AG10803 (cell line): ENCODE results near the gene MRPL58.
"Not testable (repeated sequence)": the region's sequence is repeated elsewhere in the genome, so short reads cannot be mapped to it uniquely, and the experiment has no call there.

Experiments used
- DNase-seq: peaks from one replicate; pipeline ENCODE4 v3.0.0; 2010; ENCODE audit warnings: low read depth
- H3K4me3 ChIP-seq: 2 replicates; pipeline ENCODE4 v1.5.1; 2011; ENCODE audit warnings: mild to moderate bottlenecking, low read length, control low read depth
- CTCF ChIP-seq: conservative IDR thresholded peaks from 2 replicates; pipeline ENCODE4 v1.5.1; 2011; ENCODE audit warnings: mild to moderate bottlenecking, low read length, control low read depth, inconsistent platforms

Gene MRPL58

GRCh38 chr17:75032720-75033280, 20.3 kb downstream of the MRPL58 start:
- peak overlapping the region; percentile 94 for H3K4me3 ChIP-seq
- no peak for DNase-seq
- TF ChIP-seq CTCF = no peak

- TF ChIP-seq CTCF = no peak
- peak; percentile 89 for DNase-seq
- H3K4me3 ChIP-seq = peak overlapping the region; percentile 94
Measured at GRCh38 chr17:75033346-75034235, 21.1 kb downstream of the MRPL58 start.

DNA sequence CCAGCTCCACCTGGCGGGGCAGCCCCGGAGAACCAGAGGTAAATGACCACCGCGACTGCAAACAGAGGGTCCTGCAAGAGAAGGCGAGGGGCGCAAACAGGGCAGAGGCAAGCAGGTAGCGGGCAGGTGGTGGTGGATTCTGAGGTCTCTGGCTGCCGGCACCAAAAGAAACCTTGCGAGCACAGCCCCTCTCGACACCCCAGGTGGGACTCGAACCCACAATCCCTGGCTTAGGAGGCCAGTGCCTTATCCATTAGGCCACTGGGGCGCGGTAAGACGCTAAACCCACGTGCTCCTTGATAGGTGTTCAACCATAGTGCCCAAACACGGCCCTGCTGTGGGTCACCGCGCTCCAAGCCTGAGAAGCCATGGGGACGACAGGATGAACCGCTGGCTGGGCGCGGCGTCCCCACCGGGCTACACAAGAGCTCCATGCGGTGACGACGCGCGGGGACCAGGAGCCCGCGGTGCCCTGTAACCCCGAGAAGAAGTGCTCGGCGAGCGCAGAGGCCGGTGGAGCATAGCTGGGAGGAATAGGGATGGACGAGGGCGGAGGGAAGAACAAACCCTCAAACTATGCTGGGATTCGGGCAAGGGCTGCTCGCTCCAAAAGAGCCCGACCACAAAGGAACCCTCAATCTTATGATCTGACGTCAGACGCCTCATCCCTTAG, 21.9 kb downstream of the MRPL58 start:
- peak; percentile 85 for DNase-seq
- peak; percentile 16; the same call in 1 of the 2 replicates for TF ChIP-seq CTCF
- peak overlapping the region; percentile 94 for H3K4me3 ChIP-seq

- DNase-seq = peak; percentile 82
- no peak overlapping the region for H3K4me3 ChIP-seq
- TF ChIP-seq CTCF = no peak
Measured at GRCh38 chr17:75036643-75037268, 24.3 kb downstream of the MRPL58 start.

GRCh38 chr17:75039238-75039637, 26.8 kb downstream of the MRPL58 start:
- no peak for TF ChIP-seq CTCF
- H3K4me3 ChIP-seq = no peak overlapping the region

GRCh38 chr17:75041656-75042280, 29.3 kb downstream of the MRPL58 start:
- TF ChIP-seq CTCF = no peak
- DNase-seq = no peak
- no peak overlapping the region for H3K4me3 ChIP-seq

More at GRCh38 chr17:75039238-75039637, 26.8 kb downstream of the MRPL58 start:
- DNase-seq = no peak

GRCh38 chr17:75043789-75044188, 31.3 kb downstream of the MRPL58 start:
- not testable (repeated sequence) for H3K4me3 ChIP-seq, DNase-seq
